ENCODE results near the gene PLOD2. TPM values are rescaled to one million over a fixed set of nuclear protein-coding genes. Genes with fewer than 3 reads are reported as not detected.

The PLOD2 gene
- total RNA-seq, 1 experiment from 2014 or later, result 36.6 TPM

GRCh38 chr3:146195605-146196004, 34.6 kb upstream of the PLOD2 start:
- no peak for DNase-seq (ENCODE audit: low spot score)
- ChIA-PET CTCF (no interaction called here), POLR2A (no interaction called here)
- no peak for ATAC-seq
- H3K4me1 Mint-ChIP-seq, result 0 out of 2 replicates have a peak, but pooled peaks cover 2% of the 10 kb centered on the region
- H3K9me3 Mint-ChIP-seq, result no peaks in the 10 kb centered on the region
- H3K27ac Mint-ChIP-seq, result no peak overlapping the region
- TF ChIP-seq NFATC4 (CRISPR knock-in tag; IDR thresholded peaks at IDR 0.05), result no peak
- H3K4me3 Mint-ChIP-seq, result no peak overlapping the region
- no peaks in the 10 kb centered on the region for H3K36me3 Mint-ChIP-seq
- H3K27me3 Mint-ChIP-seq (ENCODE audit: low read depth), result no peaks in the 10 kb centered on the region

GRCh38 chr3:146195030-146195429, 34.0 kb upstream of the PLOD2 start:
- no peaks in the 10 kb centered on the region for H3K4me1 Mint-ChIP-seq
- POLR2A ChIA-PET, result no interaction called here
- CTCF ChIA-PET, result no interaction called here

GRCh38 chr3:146191051-146191450, 30.1 kb upstream of the PLOD2 start:
- Mint-ChIP-seq H3K4me3 (no peak overlapping the region), H3K27ac (no peak overlapping the region), H3K9me3 (no peaks in the 10 kb centered on the region), H3K4me1 (no peaks in the 10 kb centered on the region; the same call in 1 of the 2 replicates), H3K27me3 (ENCODE audit: low read depth) (no peaks in the 10 kb centered on the region), H3K36me3 (no peaks in the 10 kb centered on the region)
- ATAC-seq (no peak), DNase-seq (ENCODE audit: low spot score) (no peak)
- POLR2A ChIA-PET, result no interaction called here
- CTCF ChIA-PET, result interaction anchor here (0.6 to 4.7 kb wide), 6 partner anchors 30 to 450 kb away, joined by 3 to 129 read pairs (median 30); partner anchors contain the start of gene PLOD2
- TF ChIP-seq OVOL2 (CRISPR knock-in tag; IDR thresholded peaks at IDR 0.05; ENCODE audit: borderline replicate concordance), result no peak

More at GRCh38 chr3:146195030-146195429, 34.0 kb upstream of the PLOD2 start:
- H3K4me3 Mint-ChIP-seq, result no peak overlapping the region
- no peaks in the 10 kb centered on the region for H3K36me3 Mint-ChIP-seq
- H3K27me3 Mint-ChIP-seq (ENCODE audit: low read depth), result no peaks in the 10 kb centered on the region
- H3K9me3 Mint-ChIP-seq, result no peaks in the 10 kb centered on the region
- TF ChIP-seq, protein P1, sequence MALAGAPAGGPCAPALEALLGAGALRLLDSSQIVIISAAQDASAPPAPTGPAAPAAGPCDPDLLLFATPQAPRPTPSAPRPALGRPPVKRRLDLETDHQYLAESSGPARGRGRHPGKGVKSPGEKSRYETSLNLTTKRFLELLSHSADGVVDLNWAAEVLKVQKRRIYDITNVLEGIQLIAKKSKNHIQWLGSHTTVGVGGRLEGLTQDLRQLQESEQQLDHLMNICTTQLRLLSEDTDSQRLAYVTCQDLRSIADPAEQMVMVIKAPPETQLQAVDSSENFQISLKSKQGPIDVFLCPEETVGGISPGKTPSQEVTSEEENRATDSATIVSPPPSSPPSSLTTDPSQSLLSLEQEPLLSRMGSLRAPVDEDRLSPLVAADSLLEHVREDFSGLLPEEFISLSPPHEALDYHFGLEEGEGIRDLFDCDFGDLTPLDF (CRISPR knock-in tag; IDR thresholded peaks at IDR 0.05), result no peak
- TF ChIP-seq, protein P2, sequence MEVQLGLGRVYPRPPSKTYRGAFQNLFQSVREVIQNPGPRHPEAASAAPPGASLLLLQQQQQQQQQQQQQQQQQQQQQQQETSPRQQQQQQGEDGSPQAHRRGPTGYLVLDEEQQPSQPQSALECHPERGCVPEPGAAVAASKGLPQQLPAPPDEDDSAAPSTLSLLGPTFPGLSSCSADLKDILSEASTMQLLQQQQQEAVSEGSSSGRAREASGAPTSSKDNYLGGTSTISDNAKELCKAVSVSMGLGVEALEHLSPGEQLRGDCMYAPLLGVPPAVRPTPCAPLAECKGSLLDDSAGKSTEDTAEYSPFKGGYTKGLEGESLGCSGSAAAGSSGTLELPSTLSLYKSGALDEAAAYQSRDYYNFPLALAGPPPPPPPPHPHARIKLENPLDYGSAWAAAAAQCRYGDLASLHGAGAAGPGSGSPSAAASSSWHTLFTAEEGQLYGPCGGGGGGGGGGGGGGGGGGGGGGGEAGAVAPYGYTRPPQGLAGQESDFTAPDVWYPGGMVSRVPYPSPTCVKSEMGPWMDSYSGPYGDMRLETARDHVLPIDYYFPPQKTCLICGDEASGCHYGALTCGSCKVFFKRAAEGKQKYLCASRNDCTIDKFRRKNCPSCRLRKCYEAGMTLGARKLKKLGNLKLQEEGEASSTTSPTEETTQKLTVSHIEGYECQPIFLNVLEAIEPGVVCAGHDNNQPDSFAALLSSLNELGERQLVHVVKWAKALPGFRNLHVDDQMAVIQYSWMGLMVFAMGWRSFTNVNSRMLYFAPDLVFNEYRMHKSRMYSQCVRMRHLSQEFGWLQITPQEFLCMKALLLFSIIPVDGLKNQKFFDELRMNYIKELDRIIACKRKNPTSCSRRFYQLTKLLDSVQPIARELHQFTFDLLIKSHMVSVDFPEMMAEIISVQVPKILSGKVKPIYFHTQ (CRISPR knock-in tag; IDR thresholded peaks at IDR 0.05), result no peak
- TF ChIP-seq, protein P3, sequence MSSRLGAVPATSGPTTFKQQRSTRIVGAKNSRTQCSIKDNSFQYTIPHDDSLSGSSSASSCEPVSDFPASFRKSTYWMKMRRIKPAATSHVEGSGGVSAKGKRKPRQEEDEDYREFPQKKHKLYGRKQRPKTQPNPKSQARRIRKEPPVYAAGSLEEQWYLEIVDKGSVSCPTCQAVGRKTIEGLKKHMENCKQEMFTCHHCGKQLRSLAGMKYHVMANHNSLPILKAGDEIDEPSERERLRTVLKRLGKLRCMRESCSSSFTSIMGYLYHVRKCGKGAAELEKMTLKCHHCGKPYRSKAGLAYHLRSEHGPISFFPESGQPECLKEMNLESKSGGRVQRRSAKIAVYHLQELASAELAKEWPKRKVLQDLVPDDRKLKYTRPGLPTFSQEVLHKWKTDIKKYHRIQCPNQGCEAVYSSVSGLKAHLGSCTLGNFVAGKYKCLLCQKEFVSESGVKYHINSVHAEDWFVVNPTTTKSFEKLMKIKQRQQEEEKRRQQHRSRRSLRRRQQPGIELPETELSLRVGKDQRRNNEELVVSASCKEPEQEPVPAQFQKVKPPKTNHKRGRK (CRISPR knock-in tag; IDR thresholded peaks at IDR 0.05; ENCODE audit: borderline replicate concordance), result no peak
- TF ChIP-seq ERG (CRISPR knock-in tag; IDR thresholded peaks at IDR 0.05) (no peak), CREM (CRISPR knock-in tag; IDR thresholded peaks at IDR 0.05) (no peak), CBFB (CRISPR knock-in tag; IDR thresholded peaks at IDR 0.05; ENCODE audit: low read depth) (no peak), KAT7 (CRISPR knock-in tag; IDR thresholded peaks at IDR 0.05; ENCODE audit: borderline replicate concordance) (no peak), NR1H2 (CRISPR knock-in tag; IDR thresholded peaks at IDR 0.05) (no peak), NFYB (CRISPR knock-in tag; conservative IDR thresholded peaks at IDR 0.05; ENCODE audit: low read depth) (no peak)
- TF ChIP-seq, protein P4, sequence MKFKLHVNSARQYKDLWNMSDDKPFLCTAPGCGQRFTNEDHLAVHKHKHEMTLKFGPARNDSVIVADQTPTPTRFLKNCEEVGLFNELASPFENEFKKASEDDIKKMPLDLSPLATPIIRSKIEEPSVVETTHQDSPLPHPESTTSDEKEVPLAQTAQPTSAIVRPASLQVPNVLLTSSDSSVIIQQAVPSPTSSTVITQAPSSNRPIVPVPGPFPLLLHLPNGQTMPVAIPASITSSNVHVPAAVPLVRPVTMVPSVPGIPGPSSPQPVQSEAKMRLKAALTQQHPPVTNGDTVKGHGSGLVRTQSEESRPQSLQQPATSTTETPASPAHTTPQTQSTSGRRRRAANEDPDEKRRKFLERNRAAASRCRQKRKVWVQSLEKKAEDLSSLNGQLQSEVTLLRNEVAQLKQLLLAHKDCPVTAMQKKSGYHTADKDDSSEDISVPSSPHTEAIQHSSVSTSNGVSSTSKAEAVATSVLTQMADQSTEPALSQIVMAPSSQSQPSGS (CRISPR knock-in tag; IDR thresholded peaks at IDR 0.05; ENCODE audit: borderline replicate concordance, low read depth), result no peak
- no peak for DNase-seq (ENCODE audit: low spot score)
- no peak for ATAC-seq
- no peak overlapping the region for H3K27ac Mint-ChIP-seq
